ENCODE results near the gene MED14.

MED14 gene

DNA sequence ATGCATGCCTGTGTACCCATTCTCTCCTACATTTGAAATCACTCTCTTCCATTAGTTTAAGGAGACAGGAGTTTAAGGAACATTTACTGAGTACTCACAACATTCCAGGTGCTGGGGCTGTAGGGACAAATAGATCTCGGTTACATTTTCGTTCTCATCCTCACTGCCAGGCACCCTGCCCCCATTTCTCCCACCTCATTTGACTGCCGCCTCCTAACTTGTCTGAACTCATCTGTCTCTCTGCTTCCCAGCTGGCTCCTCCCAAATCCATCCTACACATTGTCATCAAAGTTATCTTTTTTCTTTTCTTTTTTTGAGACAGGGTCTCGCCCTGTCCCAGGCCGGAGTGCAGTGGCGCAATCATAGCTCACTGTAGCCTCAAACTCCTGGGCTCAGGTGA, 131.9 kb downstream of the MED14 start:
- DNase-seq (ENCODE audit: low read depth) = no peak
